Embryonic facial prominence (tissue), 1 donor: ENCODE results near the gene TMEM236.

Experiments
- DNase-seq: peaks from one replicate; pipeline ENCODE4 v3.0.0-alpha.2; 2016; ENCODE audit errors: extremely low spot score

Gene TMEM236

GRCh38 chr10:17820943-17821342 lies 68.9 kb downstream of the TMEM236 start:
- DNase-seq: no peak

- DNase-seq: no peak
Observed at GRCh38 chr10:17821893-17822292, 69.9 kb downstream of the TMEM236 start.

GRCh38 chr10:17831341-17831740 lies 79.3 kb downstream of the TMEM236 start:
- DNase-seq: no peak

- no peak for DNase-seq
Observed at GRCh38 chr10:17831896-17832295, 79.9 kb downstream of the TMEM236 start.

GRCh38 chr10:17833656-17834055 lies 81.7 kb downstream of the TMEM236 start:
- no peak for DNase-seq

- DNase-seq: no peak
Observed at GRCh38 chr10:17835688-17836087, 83.7 kb downstream of the TMEM236 start.

- DNase-seq: no peak
Observed at GRCh38 chr10:17836942-17837341, 84.9 kb downstream of the TMEM236 start.

- no peak for DNase-seq
Observed at GRCh38 chr10:17838080-17838648, 86.2 kb downstream of the TMEM236 start.

- DNase-seq: no peak
Observed at GRCh38 chr10:17841050-17841449, 89.0 kb downstream of the TMEM236 start.

GRCh38 chr10:17842641-17843040 lies 90.6 kb downstream of the TMEM236 start:
- DNase-seq: no peak

- DNase-seq: no peak
Observed at GRCh38 chr10:17847585-17848296, 95.7 kb downstream of the TMEM236 start.

- DNase-seq: no peak
Observed at GRCh38 chr10:17848646-17849045, 96.6 kb downstream of the TMEM236 start.
